ENCODE results near the gene PSMC6. TPM values are rescaled to one million over a fixed set of nuclear protein-coding genes. Genes with fewer than 3 reads are reported as not detected.

The PSMC6 gene
- total and polyA plus RNA-seq, 8 donors = 21.0 to 357 (median 91.7) TPM

DNA sequence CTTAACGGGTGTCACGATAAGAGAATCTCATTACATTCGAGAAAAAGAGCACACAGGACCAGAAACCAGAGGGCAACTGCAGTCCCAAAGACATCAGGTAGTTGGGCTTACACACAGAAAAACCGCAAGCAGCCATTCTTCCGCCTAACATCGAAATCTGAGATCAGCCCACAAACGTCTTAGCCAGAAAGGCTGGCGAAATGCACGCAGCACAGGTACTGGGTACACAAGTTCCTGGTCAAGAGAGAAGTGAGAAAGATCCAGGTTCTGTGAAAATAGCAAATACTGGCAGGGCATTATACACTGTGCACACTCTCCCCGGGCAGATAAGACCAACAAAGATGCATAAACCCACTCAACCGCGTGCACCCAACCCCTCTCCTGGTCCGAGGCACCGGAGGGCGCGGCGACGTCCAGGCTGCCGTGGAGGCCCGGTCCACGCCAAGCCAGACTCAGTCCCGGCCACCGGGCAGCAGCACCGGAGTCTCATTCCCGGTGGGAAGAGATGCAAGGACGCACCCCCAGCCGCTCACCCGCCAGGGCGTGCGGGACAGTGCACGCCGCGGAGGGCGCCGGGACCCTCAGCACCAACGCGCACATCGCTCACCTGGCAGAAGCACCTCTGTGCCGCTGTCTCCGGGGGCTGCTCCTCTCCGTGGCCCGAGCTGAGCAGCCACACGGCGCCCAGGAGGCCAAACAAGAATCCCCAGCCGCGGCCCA is 12.1 kb upstream of the PSMC6 start:
- WGBS, 5 donors = 0 to 1% (median 1%) methylated on average over 27 to 46 of the region's 46 CpGs
- Histone ChIP-seq H3K4me1 (peaks cover 23 to 57% (median 52%) of the 10 kb centered on the region in 4 donors), H3K27me3 (no peaks in the 10 kb centered on the region), H3K36me3 (no peaks in the 10 kb centered on the region), H3K4me3 (peak overlapping the region; percentile 73 to 91 (median 82)), H3K27ac (peak overlapping the region; percentile 94 to 99 (median 99)), H3K9me3 (no peaks in the 10 kb centered on the region)
- DNase-seq = peak; percentile 64 to 78
- intact Hi-C loops (cut with DNase I; ENCODE audit: low total_unique reads) = no loop called here
- TF ChIP-seq EP300 (IDR thresholded peaks at IDR 0.05) = no peak
- TF ChIP-seq POLR2A (IDR thresholded peaks at IDR 0.05) = no peak
- peak in 2 of 3 donors; percentile 36 to 59 for TF ChIP-seq POLR2AphosphoS5 (IDR thresholded peaks at IDR 0.05)
- TF ChIP-seq, protein P1, sequence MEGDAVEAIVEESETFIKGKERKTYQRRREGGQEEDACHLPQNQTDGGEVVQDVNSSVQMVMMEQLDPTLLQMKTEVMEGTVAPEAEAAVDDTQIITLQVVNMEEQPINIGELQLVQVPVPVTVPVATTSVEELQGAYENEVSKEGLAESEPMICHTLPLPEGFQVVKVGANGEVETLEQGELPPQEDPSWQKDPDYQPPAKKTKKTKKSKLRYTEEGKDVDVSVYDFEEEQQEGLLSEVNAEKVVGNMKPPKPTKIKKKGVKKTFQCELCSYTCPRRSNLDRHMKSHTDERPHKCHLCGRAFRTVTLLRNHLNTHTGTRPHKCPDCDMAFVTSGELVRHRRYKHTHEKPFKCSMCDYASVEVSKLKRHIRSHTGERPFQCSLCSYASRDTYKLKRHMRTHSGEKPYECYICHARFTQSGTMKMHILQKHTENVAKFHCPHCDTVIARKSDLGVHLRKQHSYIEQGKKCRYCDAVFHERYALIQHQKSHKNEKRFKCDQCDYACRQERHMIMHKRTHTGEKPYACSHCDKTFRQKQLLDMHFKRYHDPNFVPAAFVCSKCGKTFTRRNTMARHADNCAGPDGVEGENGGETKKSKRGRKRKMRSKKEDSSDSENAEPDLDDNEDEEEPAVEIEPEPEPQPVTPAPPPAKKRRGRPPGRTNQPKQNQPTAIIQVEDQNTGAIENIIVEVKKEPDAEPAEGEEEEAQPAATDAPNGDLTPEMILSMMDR (IDR thresholded peaks at IDR 0.05) = peak in 1 of 7 experiments; percentile 5

DNA sequence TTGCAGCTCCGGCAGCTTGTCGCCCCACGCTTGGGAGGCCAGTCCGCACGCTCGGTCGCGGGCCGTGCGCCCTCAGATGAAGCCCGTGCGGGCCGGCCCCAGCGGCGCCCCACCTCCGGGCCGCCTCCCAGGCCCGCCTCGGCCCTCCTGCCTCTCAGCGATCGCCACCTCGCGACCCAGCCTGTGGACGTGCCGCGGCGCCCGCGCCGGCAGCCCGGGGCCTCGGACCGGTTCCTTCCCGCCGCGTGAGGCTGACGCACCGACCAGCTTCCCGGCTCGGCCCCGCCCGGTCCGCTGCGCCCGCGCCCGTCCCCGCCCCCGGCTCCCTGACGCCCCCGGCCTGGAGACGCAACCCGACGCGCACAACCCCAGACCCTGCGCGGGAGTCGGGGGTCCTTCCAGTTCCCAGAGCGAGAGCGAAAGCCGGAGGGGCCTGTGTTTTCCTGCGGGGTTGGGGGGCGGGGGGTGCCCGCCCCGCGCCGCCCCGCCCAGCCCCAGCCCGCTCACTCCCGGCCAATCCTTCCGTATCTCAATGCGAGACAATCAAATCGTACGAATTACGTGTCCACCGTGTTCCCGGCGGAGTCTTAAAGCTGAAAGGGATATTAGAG is 11.4 kb upstream of the PSMC6 start, which contains the start of gene ERO1A:
ERO1A (minus strand) TSS at position 78 of the 611 bp plus-strand sequence; CDS start at position 1, 77 bp downstream.
- peak; percentile 88 to 95 for DNase-seq
- TF ChIP-seq POLR2A (IDR thresholded peaks at IDR 0.05) (peak in 1 of 4 donors; percentile 52), EP300 (IDR thresholded peaks at IDR 0.05) (no peak), POLR2AphosphoS5 (IDR thresholded peaks at IDR 0.05) (peak; percentile 34 to 80 (median 70))
- TF ChIP-seq, protein P1 (IDR thresholded peaks at IDR 0.05) = no peak
- H3K9me3 ChIP-seq = no peaks in the 10 kb centered on the region
- intact Hi-C loops (cut with DNase I; ENCODE audit: low total_unique reads) = no loop called here
- no peaks in the 10 kb centered on the region for H3K36me3 ChIP-seq
- peaks cover 23 to 58% (median 50%) of the 10 kb centered on the region in 4 donors for H3K4me1 ChIP-seq
- no peaks in the 10 kb centered on the region for H3K27me3 ChIP-seq
- WGBS, 5 donors = 0 to 2% (median 1%) methylated on average over 43 to 78 of the region's 78 CpGs
- peak within 1 kb of the TSS; percentile 73 to 91 (median 82) for H3K4me3 ChIP-seq
- peak within 1 kb of the TSS; percentile 94 to 99 (median 99) for H3K27ac ChIP-seq

DNA sequence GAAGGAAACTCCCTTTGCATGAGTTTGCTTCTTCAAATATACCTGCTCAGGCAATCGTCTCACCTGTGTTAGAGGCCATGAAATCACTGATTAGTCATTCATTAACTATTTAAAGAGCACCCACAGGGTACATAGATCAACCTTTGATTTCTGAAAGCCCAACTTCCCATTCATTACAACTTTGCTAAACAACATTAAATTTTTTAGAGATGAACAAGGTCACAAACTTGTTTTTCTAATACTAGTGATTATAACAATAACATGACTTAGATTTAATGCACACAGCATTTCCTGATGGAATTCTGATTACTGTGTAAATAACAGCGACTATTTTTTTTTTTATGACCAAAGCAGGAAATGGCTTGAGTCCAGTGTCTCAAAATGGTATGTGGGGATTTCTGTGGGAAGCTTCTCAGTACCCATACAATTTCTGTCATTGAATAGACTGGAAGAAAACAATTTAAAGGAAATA is 6.3 kb upstream of the PSMC6 start:
- no peaks in the 10 kb centered on the region for H3K27me3 ChIP-seq
- H3K9me3 ChIP-seq = no peaks in the 10 kb centered on the region
- peak in 1 of 3 donors; percentile 16 for TF ChIP-seq POLR2AphosphoS5 (IDR thresholded peaks at IDR 0.05)
- no peak for TF ChIP-seq POLR2A (IDR thresholded peaks at IDR 0.05)
- H3K27ac ChIP-seq = peak overlapping the region in 4 of 5 donors; percentile 68 to 83 (median 77)
- DNase-seq = peak in 1 of 2 donors; percentile 74
- peaks cover 4 to 32% (median 16%) of the 10 kb centered on the region in 4 donors for H3K4me1 ChIP-seq
- 6 to 24% (median 14%) methylated on average over 2 of the region's 2 CpGs for WGBS, 5 donors
- no peaks in the 10 kb centered on the region for H3K36me3 ChIP-seq
- intact Hi-C loops (cut with DNase I; ENCODE audit: low total_unique reads) = no loop called here
- no peak overlapping the region for H3K4me3 ChIP-seq

DNA sequence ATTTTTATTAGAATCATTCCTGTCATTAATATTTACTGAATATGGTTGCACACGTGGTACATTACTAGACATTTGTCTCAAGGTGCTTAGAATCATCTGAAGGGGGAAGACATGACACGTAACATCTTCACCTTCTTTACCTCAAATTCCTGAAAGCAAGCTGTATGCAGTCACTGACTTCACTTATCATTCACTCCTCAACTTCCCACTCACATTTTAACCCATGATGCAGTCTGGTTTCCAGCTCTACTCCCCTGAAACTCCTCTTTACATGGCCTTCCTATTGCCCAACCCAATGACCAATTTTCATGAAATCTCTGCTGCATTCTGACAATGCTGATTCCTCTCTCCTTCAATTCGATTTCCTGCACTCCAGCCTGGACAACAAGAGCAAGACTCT is 5.8 kb upstream of the PSMC6 start:
- Histone ChIP-seq H3K4me3 (no peak overlapping the region), H3K9me3 (no peaks in the 10 kb centered on the region), H3K36me3 (no peaks in the 10 kb centered on the region), H3K4me1 (peaks cover 3 to 32% (median 15%) of the 10 kb centered on the region in 4 donors), H3K27me3 (no peaks in the 10 kb centered on the region), H3K27ac (peak overlapping the region; percentile 68 to 83 (median 74))
- TF ChIP-seq POLR2AphosphoS5 (IDR thresholded peaks at IDR 0.05) (no peak), POLR2A (IDR thresholded peaks at IDR 0.05) (no peak), EP300 (IDR thresholded peaks at IDR 0.05) (no peak)
- TF ChIP-seq, protein P1 (IDR thresholded peaks at IDR 0.05) = no peak
- no peak for DNase-seq
- 46 to 65% (median 55%) methylated on average over 3 of the region's 3 CpGs for WGBS, 5 donors
- intact Hi-C loops (cut with DNase I; ENCODE audit: low total_unique reads) = no loop called here
